HG03571 (cell line): ENCODE results near the gene P4HA1.

ENCODE experiments used
- ATAC-seq: cut with Tn5 transposase; IDR thresholded peaks from one replicate; pipeline ENCODE4 v1.9.1; 2021; ENCODE audit not compliant: unreplicated experiment

The P4HA1 gene

DNA sequence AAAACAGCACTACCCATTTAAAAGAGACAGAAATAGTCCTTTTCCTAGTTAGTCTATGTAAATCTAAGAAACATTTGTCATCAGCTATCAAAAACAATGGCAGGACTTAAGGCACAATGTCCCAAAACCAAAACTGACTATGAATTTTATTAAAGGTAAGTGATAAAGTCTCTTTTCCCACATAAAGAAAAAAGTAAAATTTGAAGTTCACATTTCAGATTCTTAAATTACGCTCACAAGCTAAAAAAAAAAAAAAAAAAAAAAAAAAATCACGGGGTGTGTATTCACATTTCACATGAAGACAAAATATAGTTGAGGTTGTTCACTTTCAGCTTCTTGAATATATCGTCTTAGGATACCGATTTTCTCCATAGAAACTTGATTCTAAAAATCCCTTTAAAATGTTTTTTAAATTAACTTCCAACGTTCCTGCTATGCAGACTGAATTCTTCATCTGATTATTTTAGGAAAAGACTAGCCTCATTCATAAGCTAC, 1.6 kb downstream of the P4HA1 start:
- ATAC-seq, result no peak

DNA sequence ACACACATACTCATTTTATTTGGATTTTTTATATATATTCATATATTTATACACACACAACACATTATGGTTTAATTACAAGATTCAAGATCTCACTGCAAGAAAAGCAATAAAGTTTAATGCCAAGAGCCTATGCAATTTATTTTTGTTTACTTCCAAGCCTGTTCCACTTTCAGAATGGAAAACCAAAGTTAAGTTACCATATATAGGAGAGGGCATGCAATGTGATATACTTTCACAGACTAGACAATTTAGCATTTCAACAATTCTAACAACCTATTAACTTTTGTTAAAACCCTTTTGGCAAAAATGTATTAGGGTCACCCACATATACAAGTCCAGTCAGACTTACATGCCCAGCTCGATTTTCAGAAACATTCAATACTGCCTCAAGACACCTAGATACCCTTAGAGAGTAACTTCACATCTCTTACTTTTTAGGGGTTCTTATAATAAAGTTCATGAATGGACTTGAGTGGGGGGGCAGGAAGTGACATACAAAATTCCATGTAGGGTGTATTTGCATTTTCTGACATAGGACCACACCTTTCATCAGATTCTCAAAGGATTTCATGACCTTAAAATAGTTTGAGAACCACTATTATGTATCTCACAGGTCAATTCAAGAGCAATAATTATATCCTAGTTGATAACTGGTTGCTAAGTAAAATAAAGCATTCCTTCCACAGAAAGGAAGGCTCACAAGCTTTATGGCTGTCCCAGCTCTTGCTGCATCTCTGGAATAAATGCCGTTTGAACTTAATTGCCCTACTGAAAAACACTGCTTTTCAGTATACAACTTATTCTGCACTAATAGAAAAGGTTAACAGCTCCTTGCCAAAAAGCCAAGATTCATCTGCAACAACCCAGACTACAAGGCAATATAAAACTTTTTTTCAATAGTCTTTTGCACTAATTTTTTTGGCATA, 2.5 kb downstream of the P4HA1 start:
- no peak for ATAC-seq

DNA sequence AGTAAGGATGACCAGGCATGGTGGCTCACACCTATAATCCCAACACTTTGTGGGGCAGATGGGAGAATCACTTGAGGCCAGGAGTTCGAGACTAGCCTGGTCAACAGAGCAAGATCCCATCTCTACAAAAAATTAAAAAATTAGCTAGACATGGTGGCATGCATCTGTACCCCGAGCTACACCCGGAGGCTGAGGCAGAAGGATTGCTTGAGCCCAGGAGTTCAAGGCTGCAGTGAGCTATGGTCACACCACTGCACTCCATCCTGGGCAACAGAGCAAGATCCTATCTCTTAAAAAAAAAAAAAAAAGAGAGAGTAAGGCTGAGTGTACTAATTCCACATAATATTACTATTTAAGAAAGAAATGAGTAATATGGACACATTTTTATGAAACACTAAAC, 3.8 kb downstream of the P4HA1 start:
- no peak for ATAC-seq

DNA sequence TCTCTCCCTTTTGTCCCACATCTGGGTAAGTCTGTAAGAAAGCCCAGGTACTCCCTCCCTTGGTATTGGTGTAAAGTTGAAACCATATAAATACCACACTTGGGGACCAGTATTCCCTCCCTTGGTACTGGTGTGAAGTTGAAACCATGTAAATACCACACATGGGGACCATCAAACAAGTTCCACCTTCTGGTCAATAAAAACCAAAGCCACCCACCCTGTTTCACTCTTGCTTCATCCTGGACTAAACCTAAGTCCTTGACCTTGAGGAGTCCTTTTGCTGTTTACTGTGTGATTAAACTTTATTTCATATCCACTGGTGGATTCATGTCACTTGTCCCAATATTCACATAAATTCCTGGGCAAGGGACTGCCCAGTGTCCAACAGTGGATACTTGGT, 8.4 kb downstream of the P4HA1 start:
- no peak for ATAC-seq

DNA sequence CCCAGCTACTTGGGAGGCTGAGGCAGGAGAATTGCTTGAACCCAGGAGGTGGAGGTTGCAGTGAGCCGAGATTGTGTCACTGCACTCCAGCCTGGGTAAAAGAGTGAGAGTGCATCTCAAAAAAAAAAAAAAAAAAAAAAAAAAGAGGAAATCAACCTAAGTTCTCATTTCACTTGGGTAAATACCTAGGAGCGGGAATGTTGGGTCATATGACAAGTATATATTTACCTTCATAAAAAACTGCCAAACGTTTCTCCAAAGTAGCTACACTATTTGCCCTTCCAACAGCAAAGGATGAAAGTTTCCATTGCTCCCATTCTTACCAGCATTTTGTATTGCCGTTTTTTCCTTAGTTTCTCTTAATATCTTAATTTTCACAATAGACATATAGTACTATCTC, 9.8 kb downstream of the P4HA1 start:
- no peak for ATAC-seq

DNA sequence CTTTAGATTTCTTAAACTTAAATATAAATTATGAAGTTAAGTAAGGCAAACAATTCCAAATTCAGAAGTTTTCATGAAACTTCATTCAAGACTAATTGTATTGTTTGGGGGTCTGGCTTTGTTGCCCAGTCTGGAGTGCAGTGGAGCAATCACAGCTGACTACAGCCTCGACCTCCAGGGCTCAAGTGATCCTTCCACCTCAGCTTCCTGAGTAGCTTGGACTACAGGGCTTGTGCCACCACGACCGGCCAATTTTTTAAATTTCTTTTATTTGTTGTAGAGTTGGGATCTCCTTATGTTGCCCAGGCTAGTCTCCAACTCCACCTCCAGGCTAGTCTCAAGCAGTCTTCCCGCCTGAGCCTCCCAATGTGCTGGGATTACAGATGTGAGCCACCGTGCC, 12.5 kb downstream of the P4HA1 start:
- no peak for ATAC-seq

DNA sequence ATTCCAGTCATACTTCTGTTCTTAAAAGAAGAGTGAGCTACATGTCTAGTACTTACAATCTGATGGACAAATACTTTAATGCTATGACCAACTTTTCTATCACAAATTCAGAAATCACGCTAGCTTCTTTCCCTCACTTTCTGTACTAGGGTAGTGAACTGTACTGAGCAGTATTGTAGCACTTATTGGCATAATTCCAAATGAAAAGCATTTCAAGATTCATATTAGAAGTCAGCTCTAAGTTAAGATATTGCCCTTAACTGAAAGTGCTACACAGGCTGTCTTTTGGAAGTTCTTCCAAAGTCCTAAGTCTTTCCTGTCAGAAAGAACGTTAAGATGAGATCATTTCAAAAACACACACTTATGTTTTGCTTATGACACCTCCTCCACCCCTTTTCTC, 13.4 kb downstream of the P4HA1 start:
- ATAC-seq, result no peak

DNA sequence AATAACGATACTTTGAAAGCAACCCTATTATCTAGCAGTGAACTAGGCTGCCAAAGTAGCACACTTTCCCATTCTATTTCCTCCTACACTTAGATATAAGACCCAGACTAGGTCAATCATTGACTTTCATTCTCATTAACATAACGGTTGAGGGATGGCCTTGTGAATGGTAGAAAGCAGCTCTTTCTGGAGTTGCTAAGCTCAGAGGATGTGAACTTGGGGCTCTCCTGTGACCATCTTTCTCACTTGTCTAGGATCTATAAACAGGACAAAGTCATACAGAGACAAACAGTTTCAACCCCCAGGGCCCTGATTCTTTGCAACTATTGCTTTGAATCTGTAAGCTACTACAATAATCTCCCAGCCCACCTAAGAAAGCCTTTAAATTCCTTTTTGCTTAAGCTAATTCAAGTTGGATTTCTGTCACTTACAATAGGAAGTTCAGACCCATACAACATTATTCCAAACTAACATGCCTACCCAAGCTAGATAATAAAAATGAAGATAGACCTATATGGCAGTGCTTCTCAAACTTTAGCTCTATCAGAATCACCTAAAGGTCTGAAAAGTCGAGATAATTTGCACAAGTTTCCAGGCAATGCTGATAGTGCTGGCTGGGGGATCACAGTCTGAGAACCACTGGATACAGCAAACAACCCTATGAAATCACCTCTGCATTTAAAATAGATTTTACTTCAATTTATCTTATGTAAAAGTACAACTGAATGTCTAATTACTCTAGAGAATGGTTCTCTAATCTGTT, 16.7 kb downstream of the P4HA1 start:
- peak; percentile 73 for ATAC-seq

DNA sequence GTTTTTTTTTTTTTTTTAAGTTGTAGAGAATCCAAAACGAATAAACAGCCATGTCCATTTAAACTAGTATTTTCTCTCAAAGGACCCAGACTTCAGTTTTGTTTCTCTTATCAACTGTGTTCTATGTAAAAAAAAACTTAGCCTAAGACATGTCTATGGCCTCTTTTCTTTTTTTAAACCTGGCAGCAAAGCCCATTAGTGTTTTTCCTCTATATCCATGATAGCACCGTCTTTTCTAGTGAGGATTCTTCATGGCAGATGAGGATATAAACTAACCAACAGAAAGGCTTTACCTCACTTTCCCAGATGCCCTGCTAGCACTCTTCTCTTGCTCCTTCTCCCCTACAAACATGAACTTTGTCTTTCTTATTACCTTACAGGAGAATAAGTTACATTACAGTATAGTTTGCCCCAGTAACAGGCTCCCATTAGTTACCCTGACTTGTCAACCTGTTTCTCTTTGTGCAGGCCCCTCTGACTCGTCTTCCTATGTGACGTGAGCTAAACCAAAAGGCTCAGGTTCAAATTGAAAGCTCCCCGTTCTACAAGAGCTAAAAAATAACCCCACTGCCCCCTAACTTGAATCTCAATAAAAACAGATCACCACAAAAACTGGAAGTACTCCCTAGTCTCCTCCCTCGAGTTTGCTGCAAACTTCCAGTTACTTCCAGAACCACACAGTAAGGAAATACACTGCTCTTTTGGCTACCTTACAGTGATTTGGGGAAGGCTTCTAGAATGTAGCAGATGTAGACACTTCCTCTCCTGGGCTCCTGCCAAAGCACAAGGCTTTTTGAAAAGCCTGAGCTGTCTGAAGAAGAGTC, 20.1 kb downstream of the P4HA1 start:
- ATAC-seq, result no peak

DNA sequence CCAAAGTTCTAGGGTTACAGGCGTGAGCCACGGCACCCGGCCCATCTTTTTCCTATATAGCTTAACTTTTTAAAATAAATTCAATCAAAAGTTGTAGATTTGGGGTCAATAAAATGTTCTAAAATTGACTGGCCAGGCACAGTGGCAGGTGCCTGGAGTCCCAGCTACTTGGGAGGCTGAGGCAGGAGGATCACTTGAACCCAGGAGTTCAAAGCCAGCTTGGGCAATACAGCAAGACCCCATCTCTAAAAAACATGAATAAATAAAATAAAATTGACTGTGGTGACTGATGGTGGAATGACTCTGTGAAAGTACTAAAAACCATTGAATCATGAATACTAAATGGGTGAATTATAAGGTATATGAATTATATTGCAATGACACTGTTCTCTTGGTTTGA, 20.8 kb downstream of the P4HA1 start:
- no peak for ATAC-seq

DNA sequence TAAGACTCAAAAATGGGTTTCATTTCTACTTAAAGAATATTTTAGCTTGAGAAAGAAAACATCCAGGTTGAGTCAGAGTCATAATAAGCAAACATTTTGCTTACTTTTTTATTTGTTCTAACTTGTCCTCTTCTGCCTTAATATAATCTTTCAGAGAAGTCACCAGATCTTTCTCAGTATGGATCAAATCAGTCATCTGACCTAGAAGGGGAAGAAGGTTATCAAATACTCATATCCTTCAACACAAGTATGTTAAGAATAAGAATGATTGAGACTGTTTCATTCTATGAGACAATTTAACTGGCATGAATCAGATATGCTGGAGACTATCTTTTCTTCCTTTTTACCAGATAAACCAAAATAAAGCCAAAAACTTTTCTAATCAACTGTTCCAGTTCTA, 23.0 kb downstream of the P4HA1 start:
- ATAC-seq, result no peak

DNA sequence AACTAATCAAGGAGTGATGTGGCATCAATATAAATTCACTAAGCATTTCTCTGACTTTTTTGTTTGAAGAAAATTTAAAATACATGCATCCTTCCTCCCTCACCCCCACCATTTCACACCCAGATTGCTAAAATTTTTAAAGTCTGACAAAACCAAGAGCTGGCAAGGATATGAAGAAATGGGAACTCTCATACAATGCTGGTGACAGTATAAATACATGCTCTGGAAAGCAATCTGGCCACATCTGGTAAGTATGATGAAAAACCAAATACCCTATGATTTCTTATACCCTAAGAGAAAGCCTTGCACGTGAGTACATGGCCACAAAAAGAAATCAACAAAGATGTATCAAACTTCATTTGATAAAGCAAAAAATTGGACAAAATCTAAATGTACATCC, 31.2 kb downstream of the P4HA1 start:
- ATAC-seq, result no peak

DNA sequence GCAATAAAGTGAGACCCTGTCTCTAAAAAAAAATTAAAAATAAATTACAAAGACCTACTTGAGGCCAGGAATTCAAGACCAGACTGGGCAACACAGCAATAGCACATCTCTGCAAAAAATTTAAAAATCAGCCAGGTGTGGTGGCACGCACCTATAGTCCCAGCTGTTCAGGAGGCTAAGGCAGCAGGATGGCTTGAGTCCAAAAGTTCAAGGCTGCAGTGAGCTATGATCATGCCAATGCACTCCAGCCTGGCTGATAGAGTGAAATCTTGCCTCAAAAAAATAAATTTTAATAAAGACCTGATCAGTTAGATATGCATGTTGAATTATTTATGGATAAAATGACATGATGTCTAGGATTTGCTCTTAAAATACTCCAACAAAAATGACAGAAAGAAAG, 34.9 kb downstream of the P4HA1 start:
- ATAC-seq, result no peak

DNA sequence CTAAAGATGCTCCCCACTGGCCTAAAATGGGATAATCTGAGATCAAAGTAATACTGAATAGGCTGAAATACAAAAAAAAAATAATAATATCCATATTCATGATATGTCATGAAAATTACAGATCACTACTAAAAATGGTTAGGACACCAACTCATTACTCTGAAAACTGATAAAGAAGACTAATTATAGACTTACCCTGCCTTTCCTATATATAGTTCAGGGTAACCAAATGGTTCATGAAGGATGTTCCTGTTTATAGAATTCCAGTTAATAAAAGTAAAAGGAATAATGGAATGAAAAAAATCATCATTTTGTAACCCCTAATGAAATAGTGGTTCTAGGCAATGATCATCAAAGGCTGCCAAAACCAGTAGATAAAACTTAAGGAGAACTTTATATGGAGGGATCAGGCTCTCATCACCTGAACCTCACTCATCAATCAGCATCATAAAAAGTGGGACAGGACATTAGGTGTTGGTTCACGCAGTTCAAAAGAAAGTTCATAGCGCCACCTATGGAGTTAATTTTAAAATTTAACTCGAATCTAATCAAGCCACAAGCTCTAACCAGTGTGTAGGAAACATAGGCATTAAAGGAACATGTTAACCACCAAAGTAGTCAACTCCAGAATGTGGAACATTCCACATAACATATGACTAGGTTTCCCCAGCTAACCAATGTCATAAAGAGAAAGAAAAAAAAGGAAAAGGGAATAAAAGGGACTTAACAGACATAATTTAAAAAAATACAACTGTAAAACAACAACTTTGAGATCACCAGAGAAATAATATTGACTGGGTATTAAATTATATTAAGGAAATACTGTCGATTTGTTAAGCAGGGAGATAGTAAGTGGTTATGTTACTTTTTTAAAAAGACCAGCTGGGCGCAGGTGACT, 35.7 kb downstream of the P4HA1 start:
- no peak for ATAC-seq

DNA sequence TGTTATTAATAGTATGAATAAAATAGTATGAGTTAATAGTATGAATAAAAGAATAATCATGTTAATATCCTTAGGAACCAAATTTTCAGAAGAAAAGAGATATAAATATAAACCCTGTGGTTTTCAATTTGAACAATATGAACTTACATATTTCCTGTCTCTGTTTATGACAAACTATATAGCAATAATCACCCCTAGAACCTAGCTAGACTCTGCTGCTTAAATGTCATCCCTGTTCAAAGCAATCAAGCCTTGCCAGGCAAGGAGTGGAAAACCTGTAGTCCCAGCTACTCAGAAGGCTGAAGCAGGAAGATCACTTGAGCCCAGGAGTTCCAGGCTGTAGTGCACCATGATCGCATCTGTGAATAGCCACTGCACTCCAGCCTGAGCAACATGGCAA, 36.5 kb downstream of the P4HA1 start:
- ATAC-seq, result no peak

DNA sequence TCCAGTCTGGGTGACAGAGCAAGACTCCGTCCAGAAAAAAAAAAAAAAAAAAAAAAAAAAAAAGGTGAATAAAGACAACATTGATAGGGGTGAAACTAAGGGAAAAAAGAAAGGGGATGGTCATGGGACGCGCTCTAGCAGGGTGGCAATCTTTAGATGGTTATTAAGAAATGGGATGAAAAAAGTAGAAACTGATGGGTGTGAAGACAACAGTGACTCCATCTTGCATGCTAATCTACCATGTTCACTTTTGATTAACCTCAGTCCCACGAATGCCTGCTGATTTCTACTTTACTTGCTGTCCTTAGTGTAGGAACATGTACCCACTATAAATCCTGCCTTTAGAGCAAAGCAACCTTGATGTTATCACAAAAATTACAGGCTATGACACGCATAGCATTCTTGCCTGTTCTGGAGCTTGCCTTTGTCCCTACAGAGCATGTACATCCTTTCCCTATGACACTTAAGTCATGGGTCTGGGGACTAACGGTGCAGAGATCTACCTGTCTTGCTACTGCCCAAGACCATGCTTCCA, 38.5 kb downstream of the P4HA1 start:
- no peak for ATAC-seq

DNA sequence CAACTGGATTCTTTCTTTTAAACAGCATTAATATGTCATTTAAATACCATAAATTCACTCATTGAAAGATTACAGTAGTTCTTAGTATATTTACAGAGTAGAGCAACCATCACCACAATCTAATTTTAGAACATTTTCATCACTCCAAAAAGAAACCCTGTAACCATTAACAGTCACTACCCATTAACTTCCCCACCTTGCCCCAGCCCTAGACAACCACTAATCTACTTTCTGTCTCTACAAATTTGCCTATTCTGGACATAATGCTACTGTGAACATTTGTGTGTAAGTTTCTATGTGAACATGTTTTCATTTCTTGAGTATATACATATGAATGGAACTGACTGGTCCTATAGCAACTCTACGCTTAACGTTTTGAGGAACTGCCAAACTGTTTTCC, 42.4 kb downstream of the P4HA1 start:
- ATAC-seq, result peak; percentile 86

DNA sequence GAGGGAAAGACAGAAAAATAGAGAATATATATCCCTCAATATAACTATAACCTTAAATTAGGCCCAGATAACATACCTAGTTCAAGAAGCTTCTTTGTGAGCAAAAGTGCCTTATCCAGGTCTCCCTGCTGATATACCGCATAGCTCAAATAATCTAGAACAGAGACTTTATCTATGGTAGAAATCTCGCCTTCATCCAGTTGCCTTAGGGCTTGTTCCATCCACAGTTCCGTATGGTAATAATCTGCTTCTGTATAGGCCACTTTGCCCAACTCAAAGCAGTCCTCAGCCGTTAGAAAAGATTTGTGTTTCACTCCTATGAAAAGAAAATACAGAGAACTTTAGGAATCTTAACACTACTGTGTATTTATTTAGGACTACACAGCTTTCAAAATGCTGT, 43.4 kb downstream of the P4HA1 start:
- no peak for ATAC-seq

DNA sequence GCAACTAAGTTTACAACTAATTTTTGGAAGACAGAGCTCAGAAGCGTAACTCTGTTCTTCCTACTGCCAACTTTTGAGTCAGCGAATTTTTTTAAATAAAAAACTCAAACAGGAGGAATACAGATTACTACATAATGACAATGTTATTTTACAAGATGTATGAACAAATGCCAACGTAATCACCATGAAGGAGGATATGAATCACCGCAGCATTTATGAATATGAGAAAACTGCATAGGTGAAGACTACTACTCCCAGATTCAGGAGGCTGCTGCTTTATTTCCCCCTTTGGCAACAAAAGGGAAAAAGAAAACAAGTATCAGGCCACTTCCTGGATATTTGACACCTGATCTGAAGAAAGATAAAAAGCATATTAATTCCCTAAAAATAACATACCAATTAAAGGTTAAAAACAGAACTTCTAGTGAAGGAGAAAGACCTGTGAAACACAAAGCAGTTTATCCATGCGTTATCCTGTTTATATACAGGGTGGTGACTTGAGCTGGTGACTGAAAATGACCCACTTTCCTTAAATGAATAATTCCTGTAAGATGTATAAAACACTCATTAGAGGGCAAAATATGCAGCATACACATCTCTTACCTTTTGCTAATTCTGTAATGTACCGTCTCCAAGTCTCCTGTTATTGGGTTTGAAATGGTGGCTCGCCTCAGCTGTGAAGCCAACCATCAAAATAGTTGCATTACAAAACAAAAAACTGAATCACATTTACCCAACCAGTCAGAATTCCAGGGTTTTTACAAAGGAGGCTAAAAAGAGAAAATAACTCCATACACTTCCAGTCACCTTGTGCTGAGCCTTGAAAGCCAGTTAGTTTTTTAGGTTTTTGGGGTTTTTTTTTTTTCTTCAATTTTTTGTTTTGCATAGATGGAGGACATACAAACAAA, 52.0 kb downstream of the P4HA1 start:
- ATAC-seq, result no peak
